Measurements from ENCODE around the gene CXCR3. TPM values are rescaled to one million over a fixed set of nuclear protein-coding genes. Genes with fewer than 3 reads are reported as not detected.
"Not testable (repeated sequence)": the region's sequence is repeated elsewhere in the genome, so short reads cannot be mapped to it uniquely, and the experiment has no call there.

Gene CXCR3
- total RNA-seq, 2 donors from 2014 or later = 0.20 TPM; not detected in 1

- H3K27me3 ChIP-seq = no peaks in the 10 kb centered on the region
- peaks cover 28% of the 10 kb centered on the region for H3K36me3 ChIP-seq
- DNase-seq (ENCODE audit: low spot score) = no peak
- H3K4me1 ChIP-seq = no peaks in the 10 kb centered on the region
- no peak overlapping the region for H3K27ac ChIP-seq
- no peaks in the 10 kb centered on the region for H3K9me3 ChIP-seq
- H3K4me3 ChIP-seq = no peak overlapping the region
- TF ChIP-seq CTCF (IDR thresholded peaks at IDR 0.05) = no peak
These were observed 44.7 kb downstream of the CXCR3 start for GRCh38 chrX:71573590-71573989.

GRCh38 chrX:71571390-71571789 lies 46.9 kb downstream of the CXCR3 start:
- not testable (repeated sequence) for H3K27ac ChIP-seq; DNase-seq (ENCODE audit: low spot score); H3K4me1 ChIP-seq; H3K4me3 ChIP-seq; H3K9me3 ChIP-seq; H3K27me3 ChIP-seq
- peaks cover 42% of the 10 kb centered on the region for H3K36me3 ChIP-seq

Other genes with a start within 250 kb of the CXCR3 start
- gene OGT, start 85.4 kb downstream of the CXCR3 start, total RNA-seq = 10 to 100 TPM; 50.8 to 54.0 TPM
- gene GCNA, start 40.1 kb downstream of the CXCR3 start, total RNA-seq = 1 to 10 TPM in 1 of 2 donors, under 1 TPM in 1; 0.48 to 3.0 TPM
- gene CXorf49, start 99.8 kb upstream of the CXCR3 start, total RNA-seq = not detected
- gene CXorf49B, start 144.8 kb upstream of the CXCR3 start, total RNA-seq = not detected

Data from right atrium auricular region (tissue), 2 donors.